DND-41 (cell line): ENCODE data around the gene NT5DC3.

ENCODE experiments used
- CTCF ChIP-seq: IDR thresholded peaks from 2 replicates; pipeline ENCODE4 v1.5.1; 2012; ENCODE audit warnings: borderline replicate concordance, low read length, moderate library complexity, mild to moderate bottlenecking; ENCODE audit not compliant: poor library complexity, severe bottlenecking; ENCODE audit errors: extremely low read depth
- EZH2 ChIP-seq: IDR thresholded peaks from 3 replicates; pipeline ENCODE4 v1.6.1; 2012; ENCODE audit warnings: borderline replicate concordance, low read depth, mild to moderate bottlenecking, moderate library complexity, low read length, inconsistent platforms; ENCODE audit not compliant: severe bottlenecking

- TF ChIP-seq EZH2 (no peak), CTCF (no peak)
These were observed 40.2 kb upstream of the NT5DC3 start for GRCh38 chr12:103881261-103881660.
